HCT116 (cell line): ENCODE measurements around the gene CLCN4. TPM values are rescaled to one million over a fixed set of nuclear protein-coding genes. Genes with fewer than 3 reads are reported as not detected.

Source experiments
- ATAC-seq: fragments of 200-7000 bp; cut with Tn5 transposase; 2 replicates; pipeline ENCODE4 v1.9.1; 2020; ENCODE audit warnings: mild to moderate bottlenecking, moderate library complexity
- BruUV-seq: library from RNA; stranded (reverse); fragments of 400-500 nt; replicated peaks from 2 replicates; lab custom pipeline; 2021; lab: Mats Ljungman, UMichigan
- CTCF ChIA-PET: fragments of 300-600 bp; sonication (Branson Sonifier 250); formaldehyde crosslinking; loops from one replicate; lab custom pipeline; 2021; ENCODE audit warnings: antibody characterized with exemption; lab: Charles Lee
- POLR2A ChIA-PET: fragments of 300-600, 350-600 bp; sonication (Branson Sonifier 250); formaldehyde crosslinking; loops from one replicate; lab custom pipeline; 2021; ENCODE audit warnings: antibody characterized with exemption; lab: Charles Lee
- RAD21 ChIA-PET, 2 experiments: fragments of 300-600 bp; sonication (Branson Sonifier 250); formaldehyde crosslinking; loops; one replicate each; lab custom pipeline; 2023; ENCODE audit warnings: low total read pairs in 2 of 2; ENCODE audit not compliant: uncharacterized antibody in 2 of 2, unreplicated experiment in 2 of 2, low non-redundant PET in 1 of 2; lab: Charles Lee
- DNase-seq: peaks from one replicate; pipeline ENCODE4 v3.0.0-alpha.2; 2010; ENCODE audit warnings: low read depth, low spot score
- H2AFZ ChIP-seq: fragments of 200-600 bp; shearing (Covaris generic), sonication (generic); 2 replicates; pipeline ENCODE4 v1.6.1; 2017; ENCODE audit warnings: low read depth, mixed run types, mixed read lengths, antibody characterized with exemption, low read length; ENCODE audit not compliant: poor library complexity, severe bottlenecking
- H3K27ac ChIP-seq: 2 replicates; pipeline ENCODE4 v1.5.1; 2012; ENCODE audit warnings: low read depth, low read length
- H3K27me3 ChIP-seq: fragments of 200-600 bp; sonication (generic); 2 replicates; pipeline ENCODE4 v1.6.1; 2016; ENCODE audit warnings: mixed run types, low read length, mixed read lengths; ENCODE audit not compliant: insufficient read depth
- H3K36me3 ChIP-seq, 2 experiments: fragments of 200-500 bp in 1 of 2; fragments of 200-600 bp in 1 of 2; sonication (Bioruptor generic) in 1 of 2; sonication (generic) in 1 of 2; 2 replicates each; pipeline versions ENCODE4 v1.5.1 to v1.6.1; 2014 to 2016; ENCODE audit warnings: low read length in 2 of 2, inconsistent platforms in 1 of 2, mixed read lengths in 1 of 2, mixed run types in 1 of 2; ENCODE audit not compliant: insufficient read depth in 2 of 2, control insufficient read depth in 1 of 2
- H3K4me1 ChIP-seq, 2 experiments: fragments of 200-600 bp in 1 of 2; sonication (generic) in 1 of 2; 2 replicates each; pipeline versions ENCODE4 v1.5.1 to v1.6.1; 2012 to 2017; ENCODE audit warnings: low read length in 2 of 2, inconsistent platforms in 1 of 2, mild to moderate bottlenecking in 1 of 2, mixed read lengths in 1 of 2, mixed run types in 1 of 2, moderate library complexity in 1 of 2; ENCODE audit not compliant: insufficient read depth in 2 of 2, control insufficient read depth in 1 of 2
- H3K4me2 ChIP-seq: fragments of 200-600 bp; sonication (generic); 2 replicates; pipeline ENCODE4 v1.6.1; 2017; ENCODE audit warnings: mixed run types, low read length, mixed read lengths
- H3K4me3 ChIP-seq, 2 experiments: fragments of 200-600 bp in 1 of 2; sonication (generic) in 1 of 2; replicated peaks in 1 of 2; 2 replicates each; pipeline ENCODE4 v1.5.1; 2011 to 2016; ENCODE audit warnings: low read length in 2 of 2, control low read depth in 1 of 2, low read depth in 1 of 2, mild to moderate bottlenecking in 1 of 2, mixed read lengths in 1 of 2, mixed run types in 1 of 2
- H3K79me2 ChIP-seq: fragments of 200-600 bp; sonication (generic); 2 replicates; pipeline ENCODE4 v1.6.1; 2017; ENCODE audit warnings: mild to moderate bottlenecking, mixed run types, low read length, moderate library complexity, mixed read lengths; ENCODE audit not compliant: insufficient read depth
- H3K9ac ChIP-seq: fragments of 200-600 bp; sonication (generic); 2 replicates; pipeline ENCODE4 v1.6.1; 2016; ENCODE audit warnings: low read length, mixed read lengths
- H3K9me2 ChIP-seq: fragments of 200-600 bp; sonication (generic), shearing (Covaris generic); 2 replicates; pipeline ENCODE4 v1.6.1; 2017; ENCODE audit warnings: mixed run types, mild to moderate bottlenecking, moderate library complexity; ENCODE audit not compliant: insufficient read depth
- H3K9me3 ChIP-seq, 2 experiments: fragments of 200-500 bp in 1 of 2; fragments of 200-600 bp in 1 of 2; sonication (Bioruptor generic) in 1 of 2; sonication (generic) in 1 of 2; 2 replicates each; pipeline ENCODE4 v1.6.1; 2014 to 2017; ENCODE audit warnings: low read length in 2 of 2, mixed read lengths in 2 of 2, inconsistent platforms in 1 of 2, low read depth in 1 of 2, mild to moderate bottlenecking in 1 of 2, mixed run types in 1 of 2, moderate library complexity in 1 of 2; ENCODE audit not compliant: control insufficient read depth in 1 of 2, insufficient read depth in 1 of 2
- H4K20me1 ChIP-seq: fragments of 200-600 bp; sonication (generic), shearing (Covaris generic); 2 replicates; pipeline ENCODE4 v1.6.1; 2017; ENCODE audit warnings: mixed run types, mild to moderate bottlenecking, moderate library complexity; ENCODE audit not compliant: insufficient read depth
- CBX3 ChIP-seq: IDR thresholded peaks from 2 replicates; pipeline ENCODE4 v1.6.1; 2012; ENCODE audit warnings: low read depth
- CEBPB ChIP-seq: IDR thresholded peaks from 2 replicates; pipeline ENCODE4 v1.6.1; 2012; ENCODE audit warnings: low read depth
- EGR1 ChIP-seq: IDR thresholded peaks from 2 replicates; pipeline ENCODE4 v1.6.1; 2012; ENCODE audit warnings: low read depth
- JUND ChIP-seq: IDR thresholded peaks from 2 replicates; pipeline ENCODE4 v1.6.1; 2012
- POLR2A ChIP-seq: IDR thresholded peaks from 2 replicates; pipeline ENCODE4 v1.7.0; 2011; ENCODE audit warnings: borderline replicate concordance; ENCODE audit not compliant: insufficient read depth, insufficient read length; ENCODE audit errors: extremely low read depth
- SIN3A ChIP-seq: IDR thresholded peaks from 2 replicates; pipeline ENCODE4 v1.6.1; 2012; ENCODE audit warnings: low read depth
- SP1 ChIP-seq: IDR thresholded peaks from 2 replicates; pipeline ENCODE4 v1.6.1; 2012; ENCODE audit warnings: low read depth
- TCF7L2 ChIP-seq: IDR thresholded peaks from 2 replicates; pipeline ENCODE4 v1.7.0; 2011; ENCODE audit warnings: borderline replicate concordance, inconsistent platforms; ENCODE audit not compliant: insufficient read depth, insufficient read length; ENCODE audit errors: extremely low read depth
- YY1 ChIP-seq: IDR thresholded peaks from 2 replicates; pipeline ENCODE4 v1.6.1; 2011; ENCODE audit warnings: low read length, low read depth, moderate library complexity, mild to moderate bottlenecking; ENCODE audit not compliant: insufficient replicate concordance; ENCODE audit errors: extremely low read depth
- intact Hi-C: fragments of 100-400 bp; cut with micrococcal nuclease; formaldehyde crosslinking; loops from 2 replicates; pipeline ENCODE4 v1.10.0; 2022
- total RNA-seq: library from RNA; stranded (reverse); gene quantifications from one replicate; pipeline ENCODE4 v1.2.1, GENCODE V29; 2021; ENCODE audit not compliant: unreplicated experiment
- TF ChIP-seq, protein P1 (sequence below): IDR thresholded peaks from 2 replicates; pipeline ENCODE4 v1.6.1; 2012

Gene CLCN4
- total RNA-seq, 1 experiment from 2014 or later = 3.1 TPM

DNA sequence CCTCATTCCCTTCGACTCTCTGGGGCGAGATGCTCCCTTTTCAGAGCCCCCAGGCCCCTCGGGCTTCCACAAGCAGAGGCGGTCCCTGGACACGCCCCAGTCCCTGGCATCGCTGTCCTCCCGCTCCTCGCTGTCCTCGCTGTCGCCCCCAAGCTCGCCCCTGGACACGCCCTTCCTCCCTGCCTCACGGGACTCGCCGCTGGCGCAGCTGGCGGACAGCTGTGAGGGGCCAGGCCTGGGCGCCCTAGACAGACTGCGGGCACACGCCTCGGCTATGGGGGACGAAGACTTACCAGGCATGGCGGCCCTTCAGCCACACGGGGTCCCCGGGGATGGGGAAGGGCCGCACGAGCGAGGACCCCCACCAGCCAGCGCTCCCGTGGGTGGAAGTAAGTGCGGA is 39.5 kb upstream of the CLCN4 start:
- H3K9me2 ChIP-seq = no peaks in the 10 kb centered on the region
- no peak overlapping the region for H3K4me3 ChIP-seq
- BruUV-seq = no TSS peak
- no peaks in the 10 kb centered on the region for H3K79me2 ChIP-seq
- ChIA-PET POLR2A (no interaction called here), RAD21 (no interaction called here), CTCF (no interaction called here)
- TF ChIP-seq CBX3 = no peak
- H3K9ac ChIP-seq = no peak overlapping the region
- no peaks in the 10 kb centered on the region for H3K27me3 ChIP-seq
- H3K27ac ChIP-seq = no peak overlapping the region
- ATAC-seq = no peak
- no peak for DNase-seq
- H3K4me2 ChIP-seq = no peak overlapping the region
- H4K20me1 ChIP-seq = no peaks in the 10 kb centered on the region
- H3K9me3 ChIP-seq = peaks cover 8 to 20% of the 10 kb centered on the region in 2 experiments; a peak in 2 of 4 replicates
- H2AFZ ChIP-seq = no peak overlapping the region
- intact Hi-C loops = loop anchor here (5.0 kb wide), 3 partner anchors 245 to 1370 kb away; no protein-coding TSS in a partner anchor
- H3K4me1 ChIP-seq = no peaks in the 10 kb centered on the region
- H3K36me3 ChIP-seq = no peaks in the 10 kb centered on the region

- no peaks in the 10 kb centered on the region for H3K27me3 ChIP-seq
- H3K9ac ChIP-seq = no peak overlapping the region
- ATAC-seq = no peak
- H3K27ac ChIP-seq = no peak overlapping the region
- H3K9me3 ChIP-seq = peaks cover 8 to 20% of the 10 kb centered on the region in 2 experiments; a peak in 2 of 4 replicates
- no peak for TF ChIP-seq CBX3
- TF ChIP-seq CEBPB = no peak
- no peak for TF ChIP-seq YY1
- no peak for TF ChIP-seq JUND
- no peak for TF ChIP-seq EGR1
- TF ChIP-seq, protein P1, sequence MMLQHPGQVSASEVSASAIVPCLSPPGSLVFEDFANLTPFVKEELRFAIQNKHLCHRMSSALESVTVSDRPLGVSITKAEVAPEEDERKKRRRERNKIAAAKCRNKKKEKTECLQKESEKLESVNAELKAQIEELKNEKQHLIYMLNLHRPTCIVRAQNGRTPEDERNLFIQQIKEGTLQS = no peak
- no peak for TF ChIP-seq SP1
- no peak for TF ChIP-seq POLR2A
- no peak for TF ChIP-seq TCF7L2
- no peak for TF ChIP-seq SIN3A
- H3K79me2 ChIP-seq = no peaks in the 10 kb centered on the region
- H3K4me2 ChIP-seq = no peak overlapping the region
- DNase-seq = no peak
- intact Hi-C loops = loop anchor here (2.0 to 5.0 kb wide), 5 partner anchors 233 to 1371 kb away; no protein-coding TSS in a partner anchor
- H3K36me3 ChIP-seq = no peaks in the 10 kb centered on the region
- H3K9me2 ChIP-seq = no peaks in the 10 kb centered on the region
- H3K4me3 ChIP-seq = no peak overlapping the region
- ChIA-PET CTCF (no interaction called here), POLR2A (no interaction called here), RAD21 (no interaction called here)
- no TSS peak for BruUV-seq
- no peak overlapping the region for H2AFZ ChIP-seq
- no peaks in the 10 kb centered on the region for H3K4me1 ChIP-seq
- H4K20me1 ChIP-seq = no peaks in the 10 kb centered on the region
Measured at GRCh38 chrX:10117864-10118377, 38.9 kb upstream of the CLCN4 start.
